ENCODE data around the gene ADCY7.
A peak's percentile ranks its signal among the peaks of the same experiment; 100 is the strongest.

The ADCY7 gene

DNA sequence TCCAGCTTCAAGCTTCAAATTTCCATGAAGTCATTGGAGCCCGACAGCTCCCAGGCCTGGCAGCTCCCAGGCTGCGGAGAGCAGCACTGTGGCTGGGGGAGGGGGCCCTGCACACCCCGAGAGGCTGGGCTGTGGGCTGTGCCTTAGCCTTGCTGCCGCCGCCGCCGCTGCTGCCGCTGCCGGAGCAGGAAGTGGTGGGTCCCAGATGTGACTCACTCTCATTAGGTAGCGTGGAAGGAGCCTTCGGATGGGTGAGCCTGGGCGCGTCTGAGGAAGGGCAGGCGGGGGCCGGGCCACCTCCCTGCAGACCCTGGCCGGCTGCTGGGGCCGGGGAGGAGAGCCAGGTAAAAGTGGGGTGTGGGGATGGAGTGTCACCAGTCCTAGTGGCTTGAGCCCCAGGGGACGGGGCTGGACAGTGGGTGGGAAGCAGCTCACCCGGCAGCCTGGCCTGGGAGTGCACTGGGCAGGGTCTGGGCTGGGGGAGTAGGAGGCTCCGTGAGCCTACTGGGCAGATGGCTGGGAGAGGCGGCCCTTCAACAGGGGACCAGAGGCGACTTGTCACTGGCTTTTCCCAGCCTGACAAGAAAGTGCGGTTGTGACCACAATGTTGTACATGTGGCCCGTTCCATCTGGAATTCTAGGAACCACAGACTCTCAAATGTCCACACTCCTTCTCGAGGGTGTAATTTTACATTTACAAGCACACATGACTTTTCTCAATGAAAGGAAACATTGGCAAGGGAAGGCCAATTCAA is at the start of gene ADCY7:
ADCY7 (plus strand) TSS at position 215 of the 755 bp plus-strand sequence. CDS start 21,629 bp downstream, outside the sequence.
- DNase-seq (ENCODE audit: low spot score), result peak; percentile 87

DNA sequence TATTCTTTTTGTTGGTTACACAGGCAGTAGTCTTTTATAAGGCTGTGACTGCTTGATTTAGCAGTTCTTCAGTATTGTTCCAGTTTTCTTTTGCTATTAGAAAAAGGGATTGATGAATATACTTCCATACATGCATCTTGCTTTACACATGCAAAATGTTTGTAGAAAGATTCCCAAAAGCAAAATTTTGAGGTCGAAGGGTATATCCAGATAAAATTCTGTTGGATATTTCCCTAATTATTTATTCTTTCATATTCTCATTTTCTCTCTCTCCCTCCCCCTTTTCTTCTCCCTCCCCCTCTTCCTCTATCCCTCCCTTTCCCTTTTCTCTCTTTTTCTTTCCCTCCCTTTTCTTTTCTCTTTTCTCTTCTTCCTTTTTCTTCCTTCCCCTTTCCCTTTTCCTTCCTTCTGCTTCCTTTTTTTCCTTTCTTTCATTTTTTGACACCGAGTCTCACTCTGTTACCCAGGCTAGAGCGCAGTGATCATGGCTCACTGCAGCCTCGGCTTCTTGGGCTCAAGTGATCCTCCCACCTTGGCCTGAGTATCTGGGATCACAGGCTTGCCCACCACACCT is 46.9 kb upstream of the ADCY7 start:
- no peak for DNase-seq (ENCODE audit: low spot score)

DNA sequence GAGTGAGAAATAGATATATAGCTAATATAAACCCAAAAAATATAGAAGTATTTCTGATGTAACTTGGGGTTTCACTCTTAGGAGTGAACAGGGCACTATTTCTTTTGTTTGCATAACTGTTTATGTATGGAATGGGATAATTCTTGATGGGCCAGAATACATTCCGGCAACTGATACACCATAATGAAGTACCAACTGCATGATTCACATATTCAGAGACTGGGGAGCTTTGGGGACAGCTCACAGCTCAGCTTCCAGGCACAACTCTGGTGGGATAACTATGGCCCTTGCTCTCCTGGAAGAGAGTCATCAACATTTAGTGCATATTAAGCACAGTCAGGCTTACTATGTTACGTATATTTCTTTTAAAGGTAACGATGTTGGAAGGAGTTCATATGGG is 42.1 kb upstream of the ADCY7 start:
- no peak for DNase-seq (ENCODE audit: low spot score)

DNA sequence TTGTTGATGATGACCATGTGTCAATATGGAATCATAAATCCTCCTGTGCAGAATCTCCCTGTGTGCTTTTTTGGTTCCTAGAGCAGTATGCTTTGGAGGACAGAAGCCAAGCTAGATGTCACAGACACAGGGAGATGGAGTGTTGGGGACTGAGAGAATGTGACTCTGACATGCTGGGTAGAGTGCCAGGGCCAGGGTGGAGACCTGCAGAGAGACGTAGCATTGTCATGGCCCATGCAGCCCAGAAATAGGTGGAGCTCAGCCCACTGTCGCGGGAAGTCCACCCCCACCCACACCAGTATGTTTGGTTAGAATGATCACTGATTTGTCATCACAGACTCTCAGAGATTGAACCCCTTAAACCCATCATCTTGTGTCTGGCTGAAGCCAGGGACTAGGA is 39.2 kb upstream of the ADCY7 start:
- DNase-seq (ENCODE audit: low spot score), result no peak

DNA sequence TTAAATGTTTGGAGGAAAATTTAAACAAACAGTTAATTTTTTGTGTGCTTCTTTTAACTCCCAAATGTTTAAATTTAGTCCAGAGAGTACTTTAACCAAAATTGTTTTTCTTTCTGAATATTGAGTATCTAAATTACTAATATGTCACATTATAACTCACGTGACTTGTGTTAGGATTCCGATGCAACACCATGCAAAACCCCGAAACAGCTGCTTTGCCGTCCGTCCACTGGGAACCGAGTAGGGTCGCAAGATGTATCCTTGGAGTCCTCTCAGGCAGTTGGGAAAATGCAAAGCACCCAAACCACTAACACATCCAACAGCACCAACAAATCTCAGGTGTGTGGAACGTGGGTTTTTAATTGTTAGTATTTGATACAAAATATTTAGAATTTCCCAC is 38.7 kb upstream of the ADCY7 start:
- DNase-seq (ENCODE audit: low spot score), result no peak

DNA sequence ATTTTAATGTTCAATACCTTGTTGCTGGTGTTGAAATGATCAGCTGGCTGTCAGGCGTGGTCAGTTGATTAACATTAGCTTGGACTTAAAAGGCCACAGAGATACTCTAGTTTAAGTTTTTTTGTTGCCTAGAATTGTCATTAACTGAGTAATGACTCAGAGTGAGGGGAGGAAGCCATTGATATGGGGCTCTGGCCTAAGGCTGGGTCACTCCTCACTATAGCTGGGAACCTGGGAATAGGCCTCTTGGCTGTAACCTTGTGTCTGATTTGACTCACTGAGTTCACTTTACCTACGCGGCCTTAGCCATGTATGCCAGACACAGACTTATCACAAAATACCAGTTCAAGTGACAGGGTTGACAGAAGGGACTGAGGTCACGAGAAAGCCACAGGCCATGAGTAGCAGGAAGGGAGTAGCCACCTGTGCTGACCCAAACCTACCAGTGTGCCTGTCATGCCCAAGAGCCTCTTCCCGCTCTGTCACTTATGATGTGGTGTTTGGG is 37.9 kb upstream of the ADCY7 start:
- DNase-seq (ENCODE audit: low spot score), result no peak

DNA sequence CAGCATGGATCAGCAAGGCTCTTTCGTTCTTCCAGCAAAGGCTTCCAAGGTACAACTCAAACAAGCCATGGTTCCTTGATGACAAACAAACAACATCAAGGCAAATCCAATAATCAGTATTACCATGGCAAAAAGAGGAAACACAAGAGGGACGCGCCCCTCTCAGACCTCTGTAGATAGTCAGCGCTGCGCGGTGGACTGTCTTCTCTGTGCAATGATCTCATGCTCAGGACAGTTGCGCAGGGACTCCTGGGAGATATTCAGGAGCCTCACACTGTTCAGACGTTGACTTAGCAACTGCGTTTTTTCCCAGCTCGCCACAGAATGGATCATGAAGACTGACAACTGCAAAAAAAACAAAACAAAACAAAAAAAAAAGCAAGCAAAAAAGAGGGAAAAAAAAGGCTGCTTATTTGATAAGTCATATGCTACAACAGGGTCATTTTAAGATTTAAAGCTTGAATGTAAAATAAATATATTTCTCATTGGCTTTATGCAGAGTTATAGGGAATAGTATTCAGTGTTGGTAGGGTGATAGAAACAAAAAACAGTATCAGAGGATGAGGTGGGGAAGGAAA is 37.1 kb upstream of the ADCY7 start:
- no peak for DNase-seq (ENCODE audit: low spot score)

DNA sequence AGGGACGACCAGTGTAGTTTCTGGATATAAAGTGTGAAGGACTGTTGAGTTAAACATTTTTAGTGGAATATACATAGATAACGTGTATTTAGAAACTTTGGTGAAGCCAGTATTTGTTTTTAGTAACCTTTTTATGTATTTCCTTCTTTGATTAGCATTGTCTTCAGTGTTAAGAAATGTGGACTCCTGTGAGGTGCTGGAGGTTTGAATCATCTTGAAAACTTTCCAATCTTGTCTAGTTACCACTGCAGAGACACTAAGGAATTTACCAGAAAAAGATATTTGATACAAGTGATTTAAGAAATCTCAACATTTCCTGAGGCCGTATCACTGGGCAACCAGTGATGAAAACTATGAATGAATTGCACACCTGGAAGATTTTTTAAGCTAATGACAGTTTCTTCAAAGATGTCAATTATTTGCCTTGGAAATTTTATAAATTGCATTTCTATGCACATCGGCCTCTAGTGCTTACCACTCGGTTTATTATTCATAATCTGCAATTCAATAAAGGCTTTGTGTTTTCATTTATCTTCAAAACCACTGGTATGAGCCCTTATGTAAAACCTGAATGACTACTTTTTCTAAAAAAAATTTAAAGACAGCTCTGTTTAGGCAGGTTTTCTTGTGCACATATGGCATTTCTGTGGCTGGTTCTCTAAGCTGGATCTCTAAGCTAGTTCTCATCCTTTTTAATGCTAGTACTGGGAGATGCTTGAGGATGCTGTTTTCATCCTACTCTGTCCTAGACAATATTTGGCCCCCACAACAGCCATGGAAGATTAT is 31.4 kb upstream of the ADCY7 start:
- DNase-seq (ENCODE audit: low spot score), result no peak

DNA sequence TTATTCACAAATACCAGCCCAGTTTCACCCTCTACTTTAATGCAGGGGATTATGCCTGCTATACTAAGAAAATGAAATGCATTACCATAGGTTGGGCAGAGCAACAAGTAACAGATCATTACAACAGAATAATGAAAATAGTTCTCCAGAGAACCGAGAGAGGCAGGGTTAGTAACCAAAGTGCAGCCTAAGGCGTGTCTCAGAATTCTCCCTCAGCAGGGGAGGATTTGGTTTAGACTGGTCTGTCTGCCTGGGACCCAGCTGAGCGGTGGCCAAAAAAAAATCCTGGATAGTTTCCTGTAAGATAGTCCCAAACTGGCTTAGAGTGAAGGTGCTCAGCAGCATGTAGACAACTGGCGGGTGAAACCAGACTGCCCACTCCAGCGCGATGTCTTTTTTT is 30.8 kb upstream of the ADCY7 start:
- no peak for DNase-seq (ENCODE audit: low spot score)

DNA sequence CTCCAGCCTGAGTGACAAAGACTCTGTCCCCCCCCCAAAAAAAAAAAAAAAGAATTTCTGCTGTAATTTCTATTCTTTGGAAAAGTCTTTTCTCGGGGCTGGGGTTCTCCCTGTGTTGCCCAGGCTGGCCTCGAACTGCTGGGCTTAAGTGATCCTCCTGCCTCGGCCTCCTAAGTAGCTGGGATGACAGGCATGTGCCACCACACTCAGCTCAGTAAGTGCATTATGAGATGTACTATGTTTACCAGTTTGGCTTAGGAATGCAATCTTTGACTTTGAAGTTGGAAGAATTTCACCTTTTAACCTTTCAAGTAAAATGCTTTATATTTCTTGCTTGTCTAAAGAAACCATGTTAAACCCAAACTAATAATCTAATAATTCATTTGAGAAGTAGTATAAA is 28.0 kb upstream of the ADCY7 start:
- DNase-seq (ENCODE audit: low spot score), result no peak

DNA sequence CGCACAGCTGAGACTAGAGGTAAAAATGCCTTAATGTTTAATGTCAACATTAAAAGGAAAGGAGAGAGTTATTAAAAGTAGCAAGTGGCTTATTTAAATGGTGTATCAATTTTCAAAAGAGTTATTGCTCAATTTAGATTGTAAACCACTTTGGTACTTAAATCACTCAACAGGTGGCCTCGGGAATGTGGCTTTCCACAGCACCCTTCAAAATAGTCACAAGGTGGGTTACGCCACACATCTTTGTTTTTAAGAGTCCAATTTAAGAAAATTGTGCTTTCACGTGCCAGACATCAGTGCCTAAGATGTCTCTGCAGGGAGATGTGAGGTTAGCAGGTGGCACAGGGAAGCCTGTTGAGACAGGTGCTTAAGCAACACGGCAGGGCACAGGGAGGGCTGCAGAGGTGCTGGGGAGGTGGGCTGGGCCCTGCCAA is 27.5 kb upstream of the ADCY7 start:
- no peak for DNase-seq (ENCODE audit: low spot score)

DNA sequence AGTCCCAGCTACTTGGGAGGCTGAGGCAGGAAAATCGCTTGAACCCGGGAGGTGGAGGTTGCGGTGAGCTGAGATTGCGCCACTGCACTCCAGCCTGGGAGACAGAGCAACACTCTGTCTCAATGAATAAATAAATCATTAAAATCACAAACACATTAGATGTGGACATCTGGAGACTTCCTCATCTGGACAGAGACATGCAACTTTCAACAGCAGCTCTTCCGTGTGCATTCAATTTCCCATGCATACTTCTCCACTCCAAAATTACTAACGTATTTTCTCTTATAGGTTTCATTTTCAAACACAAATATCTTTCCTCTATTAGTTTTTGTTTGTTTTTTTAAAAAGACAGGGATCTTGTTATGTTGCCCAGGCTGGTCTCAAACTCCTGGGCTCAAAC is 23.3 kb upstream of the ADCY7 start:
- peak; percentile 56 for DNase-seq (ENCODE audit: low spot score)

DNA sequence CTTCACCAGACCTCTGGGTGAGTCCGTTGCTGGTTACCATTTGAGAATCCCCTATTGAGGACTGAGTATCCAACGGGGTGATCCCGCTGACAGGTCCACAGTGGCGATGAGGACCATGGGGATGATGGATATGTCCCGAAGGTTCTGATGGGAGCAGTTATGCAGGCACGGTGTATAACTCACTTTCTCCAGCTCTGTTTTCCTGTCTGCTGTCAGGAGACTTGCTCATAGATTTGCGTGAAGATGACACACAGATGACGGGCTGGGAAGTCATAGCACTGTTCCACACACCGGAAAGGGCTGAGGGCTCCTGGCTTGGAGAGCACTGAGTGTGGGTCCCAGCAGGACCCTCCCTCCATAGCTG is 22.2 kb upstream of the ADCY7 start:
- DNase-seq (ENCODE audit: low spot score), result peak; percentile 58

DNA sequence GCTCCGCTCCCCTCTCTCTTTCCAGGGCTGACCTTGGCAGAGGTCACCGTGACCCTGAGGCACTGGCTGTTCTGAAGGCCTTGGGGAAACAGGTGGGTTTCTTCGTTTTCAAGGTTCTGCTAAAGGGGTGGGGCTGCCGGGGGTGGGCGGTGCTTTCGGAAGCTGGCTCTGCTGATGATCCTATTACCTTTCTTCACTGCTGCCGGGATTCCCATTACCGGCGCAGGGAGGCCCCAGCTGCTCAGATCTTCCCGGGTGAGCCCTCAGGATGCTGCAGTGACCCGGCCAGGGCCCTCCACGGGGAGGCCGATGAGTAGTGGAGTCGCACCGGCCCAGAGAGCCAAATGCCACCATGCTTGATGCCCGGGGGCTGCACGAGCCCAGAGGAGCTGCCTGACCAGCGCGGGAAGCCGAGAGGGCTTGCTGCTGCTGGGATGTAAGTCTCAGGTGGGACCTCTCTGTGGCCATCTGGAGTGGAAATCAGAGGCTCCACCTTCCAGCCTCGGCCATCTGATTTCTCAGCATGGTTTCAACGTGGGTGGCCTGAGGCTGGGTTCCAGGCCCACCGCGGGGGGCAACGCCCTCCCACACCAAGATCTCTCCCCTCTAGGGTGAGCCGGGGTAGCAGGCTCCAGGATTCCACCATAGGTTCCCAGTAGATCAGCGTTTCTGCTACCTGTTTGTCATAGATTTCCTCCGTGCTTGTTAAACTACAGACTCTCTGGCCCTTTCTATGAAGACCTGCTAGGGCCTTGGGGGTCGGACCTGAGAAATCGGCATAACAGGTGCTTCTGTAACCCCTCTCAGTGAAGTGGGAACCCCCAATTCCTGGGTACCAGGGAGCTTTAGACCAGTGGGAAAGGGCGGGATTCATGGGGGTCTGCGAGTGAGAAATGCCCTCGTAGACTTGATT is 21.6 kb upstream of the ADCY7 start:
- DNase-seq (ENCODE audit: low spot score), result no peak

DNA sequence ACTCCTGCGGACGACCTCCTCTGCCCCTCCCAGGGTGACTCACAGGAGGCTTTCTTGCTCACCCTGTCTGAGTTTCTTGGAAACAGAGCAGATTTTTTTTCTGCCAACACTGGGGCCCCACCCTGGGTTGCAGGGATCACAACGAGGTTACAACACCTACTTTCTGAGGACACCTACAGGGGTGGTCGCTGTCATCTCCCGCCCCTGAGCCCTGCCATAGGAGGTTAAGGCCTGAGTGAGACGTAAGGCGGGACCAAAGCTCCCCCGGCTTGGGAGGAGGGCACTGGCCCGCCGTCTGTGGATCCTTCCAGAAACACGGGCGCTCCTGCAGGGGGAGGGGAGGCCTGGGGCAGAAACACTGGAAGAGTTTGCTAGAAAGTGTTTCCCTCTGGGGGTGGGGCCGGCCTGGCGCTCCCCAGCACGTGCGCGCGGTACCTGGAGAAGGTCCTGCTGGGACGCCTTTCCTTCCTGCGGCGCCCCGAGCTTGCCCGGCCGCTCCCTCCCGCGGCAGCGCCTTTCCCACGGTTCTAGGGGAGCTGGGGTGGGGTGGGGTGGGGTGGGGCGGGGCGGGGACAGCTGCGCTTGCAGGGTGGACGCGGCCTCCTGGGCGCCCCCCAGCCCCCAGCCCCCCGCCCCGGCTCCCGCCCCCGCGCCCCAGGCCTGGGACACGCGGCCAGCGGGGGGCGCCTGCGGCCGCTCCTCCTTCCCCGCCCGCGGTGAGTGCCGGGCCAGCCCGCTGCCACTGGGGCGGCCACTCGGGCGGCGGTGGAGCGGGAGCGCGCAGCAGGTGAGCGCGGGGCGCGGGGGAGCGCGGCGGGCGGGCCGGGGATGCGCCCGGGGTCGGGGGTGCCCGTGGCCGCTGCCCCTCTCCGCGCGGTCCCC is 20.7 kb upstream of the ADCY7 start:
- peak; percentile 87 for DNase-seq (ENCODE audit: low spot score)

DNA sequence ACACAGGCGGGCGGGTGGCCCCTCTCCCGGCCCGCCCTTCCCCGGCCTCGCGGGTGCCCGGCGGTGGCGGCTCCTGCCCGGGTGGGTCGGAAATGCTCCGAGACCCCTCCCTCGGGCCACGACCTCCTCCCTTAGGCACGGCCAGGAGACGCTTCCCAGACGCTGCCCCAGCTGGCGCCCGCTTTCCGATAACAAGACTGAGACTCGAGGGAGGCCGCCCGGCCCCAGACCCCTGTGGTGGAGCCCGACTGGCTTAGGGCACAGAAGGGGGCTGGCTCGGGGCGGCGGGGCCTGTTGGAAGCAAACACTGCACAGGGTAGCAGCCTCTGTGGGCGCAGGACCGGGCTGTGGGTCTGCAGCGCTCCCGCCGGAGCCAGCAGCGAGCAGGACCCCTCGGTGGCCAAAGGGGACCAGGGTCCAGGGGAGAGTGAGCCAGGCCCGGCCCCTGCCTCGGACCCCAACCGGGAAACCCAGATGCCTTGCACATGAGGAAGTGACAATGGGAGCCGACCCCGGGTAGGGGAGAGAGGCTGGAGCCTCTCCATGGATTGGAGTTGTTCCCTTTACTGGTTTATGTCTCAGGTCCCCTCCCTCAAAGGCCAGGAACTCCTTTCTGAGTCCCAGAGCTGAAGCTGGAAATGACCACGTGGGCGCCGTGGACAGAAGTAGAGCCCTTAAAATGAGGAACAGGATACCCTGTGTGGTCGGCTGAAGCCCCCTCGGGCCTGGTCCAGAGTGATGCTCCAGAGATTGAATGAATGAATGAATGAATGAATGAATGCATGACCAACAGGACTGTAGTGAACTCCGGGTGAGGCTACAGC is 19.8 kb upstream of the ADCY7 start:
- DNase-seq (ENCODE audit: low spot score), result no peak

DNA sequence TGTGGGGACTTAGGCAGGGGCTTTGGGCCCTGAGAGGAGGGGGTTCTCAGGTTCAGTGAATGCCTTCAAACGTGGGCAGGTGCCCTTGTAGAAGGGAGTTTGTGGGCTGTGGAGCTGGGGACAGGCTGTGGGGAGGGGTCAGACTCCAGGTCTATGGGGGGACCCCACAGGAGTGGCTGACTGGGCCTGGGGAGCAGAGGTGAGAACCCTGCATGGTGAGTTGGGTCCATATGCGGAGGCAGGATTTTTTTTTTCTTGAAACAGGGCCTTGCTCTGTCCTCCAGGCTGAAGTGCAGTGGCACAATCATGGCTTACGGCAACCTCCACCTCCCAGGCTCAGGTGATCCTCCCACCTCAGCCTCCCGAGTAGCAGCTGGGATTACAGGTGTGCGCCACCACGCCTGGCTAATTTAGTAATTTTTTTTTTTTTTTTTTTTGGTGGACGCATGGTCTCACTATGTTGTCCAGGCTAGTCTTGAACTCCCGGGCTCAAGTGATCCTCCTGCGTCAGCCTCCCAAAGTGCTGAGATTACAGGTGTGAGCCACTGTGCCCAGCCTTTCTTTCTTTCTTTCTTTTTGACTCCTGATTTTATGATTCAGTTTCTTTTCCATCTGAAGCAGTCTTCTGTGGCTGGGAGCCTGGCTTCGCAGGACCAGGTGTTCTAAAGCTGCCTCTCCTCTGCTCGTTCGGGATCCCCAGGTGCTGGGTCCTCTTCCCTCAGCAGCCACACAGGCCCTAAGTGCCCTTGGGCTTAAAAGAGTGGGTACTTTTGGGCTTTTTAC is 19.0 kb upstream of the ADCY7 start:
- DNase-seq (ENCODE audit: low spot score), result no peak

DNA sequence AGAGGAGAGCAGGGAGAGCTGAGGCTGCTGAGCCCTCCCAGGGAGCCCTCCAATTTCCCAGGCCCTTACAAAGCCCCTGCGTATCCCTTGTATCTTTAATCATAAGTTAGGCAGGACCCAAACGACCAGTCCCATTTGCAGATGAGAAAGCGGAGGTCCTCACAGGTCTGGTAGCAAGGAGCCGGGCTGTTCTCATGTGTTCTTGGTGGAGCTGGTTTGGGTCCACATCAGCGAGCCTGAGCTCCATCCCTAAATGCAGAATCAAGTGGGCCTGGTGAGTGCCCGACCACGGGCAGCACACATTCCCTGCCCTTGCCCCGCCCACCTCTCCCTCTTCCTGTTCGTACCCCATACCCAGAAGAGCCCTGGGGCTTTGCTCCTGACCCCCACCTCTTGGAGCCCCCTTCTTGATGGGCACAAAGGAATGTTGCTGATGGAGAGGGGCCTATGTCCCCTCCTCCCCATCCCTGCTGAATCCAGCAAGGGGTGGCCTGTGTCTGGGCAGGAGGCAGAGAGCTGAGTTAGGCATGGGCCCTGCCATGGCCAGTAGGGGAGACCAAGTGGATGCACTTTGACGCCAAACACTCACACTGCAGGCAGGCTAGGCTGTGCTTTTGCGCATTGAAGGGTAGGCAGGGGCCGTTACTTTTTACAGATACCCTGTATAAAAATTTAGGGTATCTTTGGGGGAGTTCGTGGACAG is 18.3 kb upstream of the ADCY7 start:
- DNase-seq (ENCODE audit: low spot score), result no peak

Data from AG08395 (cell line).